Ovary (tissue), 9 donors: ENCODE results near the gene AMDHD1. TPM values are rescaled to one million over a fixed set of nuclear protein-coding genes. Genes with fewer than 3 reads are reported as not detected.

Source experiments
- DNase-seq, 5 donors: peaks; one replicate each; pipeline ENCODE4 v3.0.0-alpha.2; 2019 to 2020
- H3K27ac ChIP-seq, 2 donors: fragments of 200-600 bp; one replicate each; pipeline versions ENCODE4 v1.5.1 to v1.8.0; 2019 to 2022
- H3K27me3 ChIP-seq: fragments of 200-600 bp; one replicate; pipeline ENCODE4 v1.8.0; 2022
- H3K36me3 ChIP-seq: fragments of 200-600 bp; sonication (generic); one replicate; pipeline ENCODE4 v1.5.1; 2019
- H3K4me1 ChIP-seq: one replicate; pipeline ENCODE4 v1.8.1; 2013; ENCODE audit warnings: mild to moderate bottlenecking, moderate library complexity; ENCODE audit not compliant: insufficient read depth
- H3K4me3 ChIP-seq: fragments of 200-600 bp; sonication (generic); one replicate; pipeline ENCODE4 v1.5.1; 2017
- H3K9me3 ChIP-seq, 2 donors: fragments of 200-600 bp in 1 of 2; sonication (generic) in 1 of 2; one replicate each; pipeline versions ENCODE4 v1.5.1 to v1.8.1; 2013 to 2019; ENCODE audit warnings: mild to moderate bottlenecking in 1 of 2, moderate library complexity in 1 of 2
- CTCF ChIP-seq, 3 donors: fragments of 450-650 bp in 2 of 3; fragments of 200-600 bp in 1 of 3; IDR thresholded peaks; one replicate each; pipeline versions ENCODE4 v1.5.1 to v1.8.0; 2016 to 2022; ENCODE audit warnings: antibody characterized with exemption in 3 of 3, mild to moderate bottlenecking in 1 of 3
- EP300 ChIP-seq: sonication (generic); formaldehyde crosslinking; IDR thresholded peaks from one replicate; pipeline ENCODE4 v1.6.1; 2017; ENCODE audit warnings: antibody characterized with exemption
- POLR2A ChIP-seq: fragments of 450-650 bp; IDR thresholded peaks from one replicate; pipeline ENCODE4 v1.6.1; 2017; ENCODE audit warnings: antibody characterized with exemption, mild to moderate bottlenecking, moderate library complexity
- WGBS, 3 donors: extraction: QIAGEN DNeasy Blood & Tissue Kit in 1 of 3; methylation state at CpG; one replicate each; pipeline versions ENCODE4 v1.1.5 to v1.1.7; 2013 to 2017; 5-methylcytosine and 5-hydroxymethylcytosine counted together
- intact Hi-C, 4 donors: fragments of 100-400 bp; cut with DNase I; formaldehyde crosslinking; loops; one replicate each; pipeline versions ENCODE4 v1.11.0 to v1.15.1; 2022 to 2023
- polyA plus RNA-seq, 2 donors: library from polyadenylated mRNA; stranded (reverse); fragments of 200-250 nt in 1 of 2; fragments of 350-450 nt in 1 of 2; fragmentation: Illumina TruSeq in 1 of 2; extraction: RNeasy Lipid Tissue Mini Kit (QIAGEN cat#74804) in 1 of 2; gene quantifications; one replicate each; pipeline ENCODE4 v1.2.3, GENCODE V29; 2013 to 2014
- total RNA-seq, 7 donors: library from RNA; depleted of rRNA in 2 of 7; stranded (reverse); fragments of >200 nt in 2 of 7; fragmentation: NEBNext Ultra II Directional in 3 of 7; extraction: Animal tissue kit (Norgen Biotek cat#: 25700) in 3 of 7; gene quantifications; one replicate each; pipeline versions ENCODE4 v1.1.0 to v1.2.4, GENCODE V29; 2016 to 2023
- donor health status: DM: no; HTN: no; CAD: no; lungs with moderate emphysema.
- donor health status: DM: no; HTN: no; CAD: no.
- donor health status: Bipolar disorder and iron deficiency.
- donor health status: DM: yes; HTN: yes; CAD: no.
- donor health status: DM: no; HTN: no; CAD: no.
- donor health status: DM: yes; HTN: yes; CAD: no.

AMDHD1 gene
- total and polyA plus RNA-seq, 9 donors, result 0.13 to 6.1 (median 0.57) TPM; not detected in 4

- Histone ChIP-seq H3K4me1 (no peaks in the 10 kb centered on the region), H3K9me3 (no peaks in the 10 kb centered on the region), H3K27ac (no peak overlapping the region), H3K27me3 (no peaks in the 10 kb centered on the region), H3K36me3 (no peaks in the 10 kb centered on the region), H3K4me3 (no peak overlapping the region)
- intact Hi-C loops, result no loop called here
- TF ChIP-seq CTCF (IDR thresholded peaks at IDR 0.05), result no peak
- no peak for TF ChIP-seq POLR2A
- no peak for TF ChIP-seq EP300
- WGBS, 3 donors, result 37 to 49% (median 47%) methylated on average over 4 of the region's 4 CpGs
- no peak for DNase-seq
Observed at GRCh38 chr12:95949477-95950206, 6.5 kb downstream of the AMDHD1 start.

GRCh38 chr12:95951515-95951914, 8.4 kb downstream of the AMDHD1 start:
- no peaks in the 10 kb centered on the region for H3K9me3 ChIP-seq
- no peak overlapping the region for H3K27ac ChIP-seq
- H3K4me1 ChIP-seq, result no peaks in the 10 kb centered on the region
- H3K4me3 ChIP-seq, result no peak overlapping the region
- intact Hi-C loops, result no loop called here
- H3K27me3 ChIP-seq, result no peaks in the 10 kb centered on the region
- no peaks in the 10 kb centered on the region for H3K36me3 ChIP-seq
- no peak for TF ChIP-seq POLR2A
- TF ChIP-seq EP300, result no peak
- no peak for TF ChIP-seq CTCF (IDR thresholded peaks at IDR 0.05)
- no peak for DNase-seq

GRCh38 chr12:95953000-95953399, 9.9 kb downstream of the AMDHD1 start:
- H3K27me3 ChIP-seq, result no peaks in the 10 kb centered on the region
- H3K4me3 ChIP-seq, result no peak overlapping the region
- intact Hi-C loops, result no loop called here
- no peaks in the 10 kb centered on the region for H3K9me3 ChIP-seq
- no peak for DNase-seq
- H3K36me3 ChIP-seq, result no peaks in the 10 kb centered on the region
- TF ChIP-seq POLR2A (no peak), EP300 (no peak), CTCF (IDR thresholded peaks at IDR 0.05) (no peak)
- WGBS, 3 donors, result 4 to 15% (median 6%) methylated on average over 1 of the region's 1 CpG
- no peaks in the 10 kb centered on the region for H3K4me1 ChIP-seq
- H3K27ac ChIP-seq, result no peak overlapping the region

- H3K36me3 ChIP-seq, result no peaks in the 10 kb centered on the region
- intact Hi-C loops, result no loop called here
- 74 to 79% (median 79%) methylated on average over 7 of the region's 7 CpGs for WGBS, 3 donors
- no peaks in the 10 kb centered on the region for H3K4me1 ChIP-seq
- no peak overlapping the region for H3K4me3 ChIP-seq
- no peaks in the 10 kb centered on the region for H3K9me3 ChIP-seq
- H3K27me3 ChIP-seq, result no peaks in the 10 kb centered on the region
- no peak for DNase-seq
- no peak overlapping the region for H3K27ac ChIP-seq
- TF ChIP-seq POLR2A (no peak), EP300 (no peak), CTCF (IDR thresholded peaks at IDR 0.05) (no peak)
Observed at GRCh38 chr12:95955549-95956159, 12.5 kb downstream of the AMDHD1 start.
